Measurements from ENCODE around the gene ADGRB3.
"Not testable (repeated sequence)": the region's sequence is repeated elsewhere in the genome, so short reads cannot be mapped to it uniquely, and the experiment has no call there.

ADGRB3 gene

DNA sequence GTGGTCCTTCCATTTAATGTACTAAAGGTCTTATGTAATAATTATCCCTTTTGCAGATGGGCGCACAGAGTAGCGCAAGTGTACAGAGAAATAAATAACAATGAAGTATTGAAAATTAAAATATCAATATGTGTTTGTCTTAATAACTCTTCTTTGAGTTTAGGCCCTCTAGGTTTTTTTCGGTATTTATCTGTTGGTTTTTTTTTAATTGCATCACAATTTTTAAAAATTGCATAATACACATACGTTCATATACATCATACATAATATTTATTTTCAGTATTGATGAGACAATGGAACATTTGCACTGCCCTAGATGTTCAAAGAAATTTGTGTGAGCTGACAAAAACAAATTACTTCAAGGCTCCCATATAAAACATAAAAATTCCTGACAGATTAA, 15.1 kb downstream of the ADGRB3 start:
- no peak for DNase-seq

DNA sequence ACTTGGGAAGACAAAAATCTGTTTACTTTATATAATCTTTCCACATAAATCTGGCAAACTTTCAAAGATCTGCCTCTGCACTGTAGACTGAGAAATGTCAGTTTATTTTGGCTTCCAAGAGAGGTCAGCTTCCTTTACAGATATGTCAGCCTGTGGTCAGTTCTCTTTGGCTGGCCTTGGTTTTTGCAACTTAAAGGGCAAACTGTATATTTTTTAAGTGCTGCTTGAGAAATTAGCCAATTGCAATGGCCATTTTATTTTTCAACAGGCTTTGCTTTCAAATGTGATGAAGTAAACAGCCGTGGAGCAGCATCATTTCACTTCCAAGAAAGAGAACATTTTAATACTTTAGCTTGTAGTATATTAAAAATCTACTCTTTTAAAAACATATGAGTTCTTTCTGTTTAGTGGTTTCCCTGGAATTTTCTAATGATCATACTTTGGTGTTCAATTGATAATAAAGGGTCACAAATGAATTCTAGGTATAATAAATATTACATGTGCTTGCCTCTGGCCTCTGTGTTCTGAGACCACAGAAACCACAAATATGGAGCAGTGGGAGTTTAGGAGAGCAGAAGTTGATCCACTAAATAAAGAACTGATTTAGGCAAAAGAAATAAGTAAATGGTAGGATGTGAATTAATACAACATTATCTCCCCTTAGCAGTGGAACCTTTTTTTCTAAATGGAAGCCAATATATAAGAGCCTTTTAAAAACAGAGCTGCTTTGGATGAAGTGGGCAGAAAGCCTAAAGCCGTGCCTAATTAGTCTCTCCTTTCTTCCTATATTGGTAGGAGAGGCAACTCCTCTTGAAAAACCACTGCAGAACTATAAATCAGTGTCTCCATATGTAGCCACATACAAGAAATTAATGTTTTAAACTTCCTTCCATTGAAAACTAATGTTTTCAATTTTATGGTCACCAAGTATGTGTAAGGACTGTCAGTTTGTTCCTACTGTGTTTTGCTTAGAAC, 16.2 kb downstream of the ADGRB3 start:
- DNase-seq = no peak

DNA sequence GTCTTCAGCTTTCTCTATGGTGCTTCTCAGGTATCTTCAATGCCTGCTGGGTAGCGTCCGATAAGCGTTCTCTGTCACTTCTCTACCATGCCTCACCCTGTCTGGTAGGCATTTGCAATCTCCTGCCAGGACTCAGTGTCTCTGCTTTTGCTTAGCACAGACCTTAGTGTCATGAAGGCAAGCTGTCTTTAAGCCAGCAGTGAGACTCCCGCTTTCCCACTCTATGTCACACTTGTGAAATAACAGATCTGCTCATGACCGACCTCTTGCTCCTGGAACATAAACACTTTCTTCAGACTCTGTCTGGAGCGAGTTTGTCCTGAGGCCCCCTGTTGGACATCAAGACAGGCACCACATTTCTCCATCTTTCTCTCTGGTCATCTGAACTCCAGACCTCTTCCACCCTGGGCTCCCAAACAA, 17.0 kb downstream of the ADGRB3 start:
- DNase-seq = no peak

DNA sequence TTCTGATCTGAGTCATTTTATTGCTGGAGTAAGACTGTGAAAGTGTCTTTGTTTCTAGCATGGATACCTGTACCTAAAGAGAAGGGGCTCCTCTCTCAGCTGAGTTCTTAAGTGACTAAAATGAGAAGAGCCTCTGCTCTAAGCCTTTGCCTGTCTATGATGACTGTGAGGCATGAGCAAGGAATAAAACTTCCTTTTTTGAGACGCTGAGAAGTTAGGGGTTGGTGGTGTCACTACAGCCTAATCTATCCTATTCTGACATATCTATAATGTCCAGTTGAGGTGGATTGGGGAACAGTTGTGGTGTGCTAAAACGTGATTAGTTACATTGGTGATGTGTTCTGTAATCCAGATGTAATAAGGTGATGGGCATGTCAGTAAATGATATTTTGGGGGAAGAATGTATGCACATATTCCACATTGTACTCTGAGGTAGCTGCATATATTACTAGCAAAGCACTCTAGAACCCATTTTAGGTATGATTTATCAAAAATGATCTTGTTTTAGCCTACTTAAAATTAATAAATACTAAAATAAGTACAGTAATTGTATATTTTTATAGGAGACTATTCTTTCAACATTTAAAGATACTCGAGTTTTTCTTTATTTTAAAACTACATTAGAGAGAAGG, 18.1 kb downstream of the ADGRB3 start:
- DNase-seq = no peak

DNA sequence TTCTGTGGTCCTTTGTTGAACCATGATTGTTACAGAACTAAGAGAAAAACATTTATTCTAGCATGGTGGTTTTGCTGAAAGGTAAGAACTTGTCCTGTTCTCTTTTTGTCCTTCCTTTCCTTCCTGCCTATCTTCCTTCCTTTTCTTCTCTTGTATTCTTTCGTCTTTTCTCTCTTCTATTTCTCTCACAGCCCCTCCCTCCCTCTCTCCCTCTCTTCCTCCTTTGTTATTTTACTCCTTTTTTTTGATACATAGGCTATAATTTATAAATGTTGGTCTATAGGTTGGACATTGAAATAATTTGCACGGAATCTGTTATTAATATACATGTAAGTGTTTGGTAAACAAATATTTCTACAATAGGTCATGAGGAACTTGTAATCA, 18.6 kb downstream of the ADGRB3 start:
- DNase-seq = no peak

DNA sequence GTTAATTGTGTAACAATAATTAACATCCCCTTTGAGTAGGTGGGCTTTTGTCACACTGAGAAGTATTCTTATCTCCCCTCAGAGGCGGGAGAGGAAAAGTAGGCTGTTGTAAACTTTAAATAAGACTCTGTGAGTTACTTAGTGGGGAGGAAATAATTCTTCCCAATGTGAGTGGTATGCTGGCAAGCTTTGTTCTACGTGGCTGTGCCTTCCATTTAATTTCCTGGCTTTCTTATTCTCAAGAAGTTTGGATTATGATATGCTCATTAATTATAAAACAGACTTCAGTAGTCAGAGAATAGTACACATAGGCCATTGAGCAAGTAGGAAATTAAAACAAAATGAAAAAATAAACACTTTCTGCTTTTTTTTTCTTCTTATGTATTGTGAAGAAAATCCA, 19.1 kb downstream of the ADGRB3 start:
- no peak for DNase-seq

DNA sequence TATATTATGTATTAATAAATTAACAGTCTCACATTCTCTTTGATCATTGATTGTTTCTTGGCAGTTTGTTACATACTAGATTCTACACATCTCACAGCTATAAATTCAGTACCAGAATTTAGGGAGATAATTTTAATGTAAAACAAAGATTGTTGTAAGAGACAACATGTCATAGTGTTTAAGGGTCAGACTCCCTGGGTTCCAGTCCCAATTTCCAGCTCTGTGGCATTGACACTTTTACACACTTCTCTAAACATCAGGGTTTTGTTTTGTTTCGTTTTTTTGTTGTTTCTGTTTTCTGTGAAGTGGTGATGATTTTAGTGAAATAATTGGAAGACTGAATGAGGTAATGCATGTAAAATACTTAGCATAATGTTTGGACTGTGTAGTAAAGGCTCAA, 19.9 kb downstream of the ADGRB3 start:
- DNase-seq = no peak

DNA sequence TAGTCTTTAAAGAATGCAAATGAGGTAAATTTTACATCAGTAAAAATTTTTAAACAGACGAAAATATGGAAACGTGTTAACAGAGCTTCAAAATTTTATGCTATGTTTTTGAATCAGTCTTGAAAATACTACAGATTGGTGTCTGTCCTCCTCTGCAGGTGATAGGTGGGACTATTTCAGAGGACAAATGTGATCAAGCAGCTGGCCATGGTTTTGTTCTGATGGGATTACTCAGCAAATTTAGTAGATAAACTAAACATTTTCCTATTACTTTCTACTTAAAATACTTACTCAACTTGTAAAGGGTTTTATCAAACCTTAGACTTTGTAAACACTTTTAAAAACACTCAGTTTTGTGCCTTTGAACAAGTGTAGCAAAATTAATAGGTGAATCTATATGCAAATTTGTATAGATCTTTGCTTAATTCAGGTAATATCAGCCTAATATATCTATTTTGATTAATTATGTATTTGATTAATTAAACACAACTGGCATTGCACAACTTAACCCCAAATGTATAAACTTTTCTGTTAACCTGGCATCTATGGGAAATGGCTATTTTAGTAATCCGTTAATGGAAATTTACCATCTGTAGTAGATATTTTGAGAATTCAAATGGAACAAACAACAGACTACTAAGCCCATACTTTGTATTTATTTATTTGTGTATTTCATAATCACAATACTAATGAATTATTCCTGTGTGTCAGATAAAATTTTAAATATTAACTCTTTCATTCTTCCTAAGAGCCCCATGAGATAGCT, 22.5 kb downstream of the ADGRB3 start:
- DNase-seq = no peak

DNA sequence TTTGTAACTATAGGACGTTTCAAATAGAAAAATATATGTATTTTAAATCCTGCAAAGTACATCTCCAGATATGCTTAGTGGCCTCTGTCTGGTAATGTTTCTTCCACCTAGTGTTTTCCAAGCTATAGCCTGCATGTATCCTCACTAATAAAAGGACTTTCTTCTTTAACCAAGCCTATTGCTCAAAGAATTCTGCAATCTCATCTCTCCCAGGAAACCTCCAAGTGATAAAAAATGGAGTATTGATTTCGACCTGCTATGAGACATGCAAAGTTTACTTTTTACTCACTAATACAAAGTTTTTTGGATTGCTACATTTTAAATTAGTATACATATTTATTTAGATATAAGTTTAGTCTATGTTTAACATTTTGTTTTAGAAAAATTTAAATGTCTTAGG, 23.3 kb downstream of the ADGRB3 start:
- no peak for DNase-seq

DNA sequence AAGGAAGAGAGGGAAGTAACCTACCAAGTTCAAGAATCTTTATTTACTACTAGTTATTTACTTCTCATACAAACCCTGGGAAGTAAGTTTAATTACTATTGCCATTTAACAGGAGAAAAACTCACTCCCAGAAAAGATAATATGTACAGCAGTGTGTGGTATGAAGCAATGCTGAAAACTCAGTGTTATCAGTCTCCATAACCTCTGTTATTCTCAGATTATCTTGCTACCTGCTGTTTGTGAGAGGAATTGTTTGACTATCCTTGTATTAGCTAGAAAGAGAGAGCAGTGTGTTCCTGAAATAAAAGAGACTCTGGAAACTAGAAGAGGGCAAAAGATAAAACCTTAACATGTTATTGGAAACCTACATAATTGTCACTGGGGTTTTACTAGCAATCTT, 38.2 kb downstream of the ADGRB3 start:
- no peak for DNase-seq

DNA sequence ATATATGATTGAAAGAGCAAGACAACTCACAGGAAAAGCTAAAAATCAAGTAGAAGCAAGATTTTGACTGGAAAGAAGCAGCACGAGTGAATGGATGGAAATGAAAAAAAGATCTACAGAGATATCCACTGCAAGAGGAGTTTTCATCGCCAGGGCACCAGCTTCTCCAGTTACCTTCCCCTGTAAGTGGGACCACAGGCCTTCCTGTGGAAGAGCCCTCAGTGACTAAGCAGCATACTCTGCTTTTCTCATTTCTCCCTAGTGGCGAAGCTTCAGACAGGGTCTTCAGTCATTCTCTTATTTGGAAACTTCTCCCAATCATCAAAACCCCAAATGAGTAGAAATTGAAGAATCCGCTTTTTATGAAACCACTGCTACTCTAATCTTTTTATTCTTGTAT, 40.5 kb downstream of the ADGRB3 start:
- DNase-seq = no peak

DNA sequence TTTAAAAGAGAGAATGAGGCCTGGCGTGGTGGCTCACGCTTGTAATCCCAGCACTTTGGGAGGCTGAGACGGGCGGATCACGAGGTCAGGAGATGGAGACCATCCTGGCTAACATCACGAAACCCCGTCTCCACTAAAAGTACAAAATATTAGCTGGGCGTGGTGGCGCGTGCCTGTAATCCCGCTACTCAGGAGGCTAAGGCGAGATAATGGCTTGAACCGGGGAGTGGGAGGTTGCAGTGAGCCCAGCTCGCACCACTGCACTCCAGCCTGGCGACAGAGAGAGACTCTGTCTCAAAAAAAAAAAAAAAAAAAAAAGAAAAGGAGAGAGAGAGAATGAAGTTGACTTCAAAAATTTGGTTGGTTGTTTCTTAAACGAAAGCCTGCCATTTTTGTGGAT, 41.0 kb downstream of the ADGRB3 start:
- DNase-seq = not testable (repeated sequence)

DNA sequence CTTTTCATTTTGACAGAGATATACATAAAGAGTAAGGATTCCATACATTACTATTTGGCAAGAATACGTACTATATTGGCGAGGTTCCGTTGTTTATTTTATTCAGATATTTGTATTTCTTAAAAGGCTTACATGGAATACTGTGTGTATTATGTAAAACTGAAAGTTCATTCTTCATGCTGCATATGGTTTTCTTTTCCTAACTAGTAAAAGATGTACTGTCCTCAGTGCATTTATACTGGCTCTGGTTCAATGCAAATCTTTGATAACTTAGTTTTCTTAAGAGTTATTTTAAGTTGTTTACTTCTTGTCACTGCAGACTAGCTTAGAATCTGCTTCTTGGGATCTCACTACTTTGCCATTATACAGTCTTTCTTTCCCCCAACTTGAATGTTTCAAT, 42.0 kb downstream of the ADGRB3 start:
- no peak for DNase-seq

DNA sequence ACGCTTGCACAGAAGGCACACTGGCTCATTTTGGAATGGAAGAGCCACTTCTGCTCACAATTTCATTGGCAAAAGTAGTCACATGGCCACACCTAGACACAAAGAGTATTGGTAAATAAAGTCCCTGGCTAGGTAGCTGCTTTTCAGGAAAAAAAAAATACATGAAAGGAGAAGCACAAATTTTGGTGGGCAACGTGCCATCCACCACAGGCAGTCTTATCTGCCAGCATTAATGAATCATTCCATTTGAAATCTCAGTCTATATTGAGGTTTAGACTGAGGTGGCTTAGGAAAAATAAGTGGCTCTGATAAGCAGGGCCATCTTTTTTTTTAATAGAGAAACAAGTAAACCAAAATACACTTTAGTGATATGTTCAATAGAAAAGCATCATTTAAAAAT, 44.3 kb downstream of the ADGRB3 start:
- no peak for DNase-seq

DNA sequence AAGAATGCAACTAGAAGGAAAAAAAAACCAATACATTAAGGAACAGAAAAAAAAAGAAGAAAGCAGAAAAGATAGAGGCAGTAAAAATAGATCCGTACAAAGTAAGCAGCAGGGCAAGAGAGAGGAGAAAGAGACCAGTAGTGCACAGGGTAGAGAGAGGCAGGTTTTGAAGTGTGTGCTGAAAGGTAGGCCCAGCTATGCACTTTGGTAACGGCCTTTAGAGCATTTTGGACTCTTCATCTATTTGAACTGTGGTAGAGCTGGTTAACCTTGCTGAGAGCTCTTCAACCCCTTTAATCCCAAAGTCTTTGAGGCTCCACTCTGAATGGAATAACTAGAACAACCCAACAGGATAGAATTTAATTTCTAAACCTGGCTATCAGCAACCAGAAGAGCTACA, 45.2 kb downstream of the ADGRB3 start:
- no peak for DNase-seq

DNA sequence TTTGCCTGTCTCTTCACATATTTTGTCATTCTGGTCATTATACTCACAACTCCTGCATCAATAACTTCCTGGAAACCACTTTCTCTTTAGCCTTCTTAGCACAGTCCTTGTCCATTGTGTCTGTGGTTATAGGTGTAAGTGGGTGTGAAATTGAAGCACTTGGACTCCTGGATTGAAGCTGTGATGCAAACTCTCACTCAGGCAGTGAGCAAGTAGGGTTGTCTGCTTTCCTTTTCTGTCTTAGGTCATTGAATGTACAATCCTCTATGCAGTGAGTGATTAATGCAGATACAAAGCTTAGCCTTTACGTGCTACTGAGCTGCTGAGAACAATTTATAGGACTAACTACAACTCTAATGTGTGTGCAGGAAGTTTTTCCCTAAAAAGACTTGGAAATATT, 54.8 kb downstream of the ADGRB3 start:
- no peak for DNase-seq

DNA sequence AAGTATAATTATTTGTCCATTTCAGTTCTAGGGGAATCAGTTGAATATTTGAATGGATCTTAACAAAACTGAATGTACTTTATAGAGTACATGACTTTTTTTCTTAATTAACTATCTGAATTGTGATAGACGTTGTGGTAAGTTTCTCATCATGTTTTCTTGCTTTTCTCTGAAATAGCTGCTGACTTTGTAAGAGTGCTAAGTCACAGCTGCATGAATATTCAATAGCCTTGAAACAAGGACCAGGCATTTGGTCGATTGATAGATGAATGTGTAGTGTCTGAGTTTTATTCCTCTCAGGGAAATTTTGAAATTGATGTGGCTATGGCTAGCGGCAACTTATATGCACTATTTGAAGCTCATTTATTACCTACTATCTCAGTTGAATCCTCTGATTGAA, 56.0 kb downstream of the ADGRB3 start:
- no peak for DNase-seq

DNA sequence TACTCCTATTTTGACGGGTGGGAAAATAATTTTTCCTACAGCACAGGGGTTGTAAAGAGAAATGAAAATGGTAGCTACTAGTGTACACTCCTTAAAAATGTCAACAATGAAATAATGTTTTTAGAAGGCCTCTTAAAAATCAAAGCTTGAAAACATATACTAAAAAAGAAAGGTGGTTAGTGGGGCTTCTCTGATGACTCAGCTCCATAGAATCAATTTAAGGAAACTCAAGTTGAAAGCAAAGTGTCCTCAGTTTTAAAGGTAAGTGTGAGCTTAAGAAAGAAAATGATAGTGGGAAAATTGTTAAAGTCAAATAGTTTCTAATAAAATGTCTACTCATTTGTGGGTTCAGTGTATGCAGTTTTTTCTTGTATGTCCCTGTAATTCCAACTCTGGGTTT, 58.2 kb downstream of the ADGRB3 start:
- DNase-seq = no peak

DNA sequence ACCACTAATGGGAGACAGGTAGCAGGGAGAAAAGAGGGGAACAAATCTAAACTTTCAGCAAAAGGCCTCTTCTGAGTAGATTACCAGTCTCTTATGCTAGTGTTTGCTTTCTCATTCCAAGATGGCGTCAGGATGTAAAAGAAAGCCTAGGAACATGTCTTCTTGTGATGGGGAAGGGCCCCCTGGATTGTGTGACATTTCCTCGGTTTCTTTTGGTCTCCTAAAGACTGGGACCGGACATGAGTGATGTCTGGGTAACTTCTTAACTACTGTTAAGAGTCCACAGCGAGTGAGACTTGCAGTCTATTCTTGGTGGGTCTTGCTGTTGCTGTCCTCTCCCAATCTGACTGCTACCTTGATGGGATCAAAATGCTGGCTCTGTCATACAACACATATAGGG, 60.3 kb downstream of the ADGRB3 start:
- no peak for DNase-seq

DNA sequence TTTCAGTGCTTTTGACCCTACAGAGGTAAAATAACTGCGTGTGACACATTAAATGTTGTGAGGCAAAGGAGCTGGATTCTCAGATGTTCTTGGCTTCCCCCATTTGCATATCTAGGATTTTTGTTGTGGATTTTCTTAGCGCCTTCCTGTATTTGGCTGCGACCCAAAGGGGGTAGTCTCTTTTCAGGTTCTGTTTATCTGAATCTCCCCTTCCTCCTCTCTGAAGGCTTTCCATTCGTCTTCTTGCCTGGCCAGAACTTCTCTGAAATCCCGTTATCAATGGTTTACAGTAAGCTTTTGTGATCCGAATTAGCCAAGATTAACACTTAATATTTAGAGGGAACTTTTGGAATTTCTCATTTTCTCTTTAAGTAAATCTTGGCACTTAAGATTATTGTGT, 60.8 kb downstream of the ADGRB3 start:
- no peak for DNase-seq

DNA sequence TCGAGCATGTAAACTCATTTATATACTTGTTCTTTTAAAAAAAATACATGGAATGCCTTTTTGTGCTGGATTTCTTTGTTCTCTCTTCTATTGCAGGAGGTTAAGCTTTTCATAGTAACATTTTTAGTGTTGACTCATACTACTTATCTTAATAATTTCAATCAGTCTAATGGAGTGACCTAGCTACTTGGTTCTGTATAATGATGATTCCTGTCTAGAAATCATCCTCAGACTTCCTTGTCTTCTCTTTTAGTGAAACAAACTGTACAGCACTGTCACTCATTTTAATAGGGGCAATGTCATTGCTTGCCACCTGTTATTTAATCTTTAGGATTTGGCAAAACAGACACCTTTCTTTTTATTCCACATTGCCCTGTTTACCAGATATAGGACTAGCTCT, 62.3 kb downstream of the ADGRB3 start:
- DNase-seq = no peak

DNA sequence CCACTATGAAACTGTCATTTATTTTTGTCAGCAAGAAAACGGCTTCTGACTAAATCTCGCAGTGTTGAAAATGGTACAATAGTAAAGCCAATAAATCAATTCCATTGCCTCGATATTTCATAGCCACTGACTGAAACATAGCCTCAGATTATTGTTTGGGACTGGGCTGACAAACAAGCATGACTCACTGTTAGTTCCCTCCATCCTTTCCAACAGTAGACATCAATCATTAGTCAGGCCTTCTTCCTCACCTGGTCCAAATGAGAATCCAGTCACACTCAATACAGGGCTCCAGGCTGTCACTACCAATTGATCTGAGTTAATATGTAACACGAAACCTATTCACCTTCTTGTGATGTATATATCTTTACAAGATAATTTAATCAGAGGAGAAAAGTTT, 66.1 kb downstream of the ADGRB3 start:
- DNase-seq = no peak

DNA sequence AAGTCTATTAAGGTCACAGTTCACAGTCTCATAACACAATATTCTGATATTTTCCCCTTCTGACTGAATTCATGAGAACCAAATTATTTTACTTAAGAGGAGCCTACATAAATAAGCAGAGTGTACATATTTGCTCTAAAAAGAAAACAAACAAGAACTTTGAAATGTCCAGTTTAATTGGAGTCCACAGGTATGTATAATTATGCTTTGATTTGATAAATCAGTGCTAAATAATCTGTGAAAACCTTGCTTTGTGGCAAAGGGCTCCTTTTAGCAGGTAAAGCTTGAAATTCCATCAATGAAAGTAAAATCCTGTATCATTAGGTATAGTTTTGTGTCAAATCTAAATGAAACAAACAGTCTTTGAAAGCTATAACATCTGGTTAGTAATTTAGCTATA, 69.4 kb downstream of the ADGRB3 start:
- DNase-seq = no peak

DNA sequence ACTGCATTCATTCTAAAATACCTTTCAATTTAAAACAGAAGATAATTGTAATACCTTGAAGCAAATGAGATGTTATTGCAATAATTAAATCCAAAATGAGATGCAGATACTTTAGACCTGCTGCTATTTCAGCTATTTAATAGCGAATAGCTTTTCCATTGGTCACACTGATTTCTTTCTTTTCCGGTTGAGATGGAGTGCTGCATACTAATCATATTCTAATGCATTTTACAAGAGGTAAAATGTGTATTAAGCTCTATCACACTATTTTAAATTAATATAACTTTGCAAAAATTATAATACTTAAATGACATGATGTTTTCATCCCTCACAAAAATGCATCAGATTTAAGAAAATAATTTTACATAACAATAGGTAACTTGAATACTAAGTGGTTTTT, 74.0 kb downstream of the ADGRB3 start:
- DNase-seq = no peak

Measured in suppressor macrophage treated with lipopolysaccharide for 4 hours (primary cell).